ENCODE data around the gene COLQ.
A peak's percentile ranks its signal among the peaks of the same experiment; 100 is the strongest.

The COLQ gene

GRCh38 chr3:15527031-15527459, 5.5 kb upstream of the COLQ start:
- no peaks in the 10 kb centered on the region for H4K20me1 ChIP-seq (ENCODE audit: insufficient read depth, low read length)
- DNase-seq: no peak
- H3K9ac ChIP-seq (ENCODE audit: low read depth, low read length): no peak overlapping the region
- no peak overlapping the region for H3K4me2 ChIP-seq (ENCODE audit: insufficient read depth, low read length)
- no peak for ATAC-seq (ENCODE audit: insufficient read depth, low read depth)
- H3K9me3 ChIP-seq (ENCODE audit: insufficient read depth, low read length, severe bottlenecking): no peaks in the 10 kb centered on the region
- H3K27ac ChIP-seq (ENCODE audit: low read length): no peak overlapping the region
- TF ChIP-seq CTCF (IDR thresholded peaks at IDR 0.05; ENCODE audit: borderline replicate concordance, extremely low read depth, low read length, poor library complexity, severe bottlenecking) (peak; percentile 46), EZH2 (IDR thresholded peaks at IDR 0.05; ENCODE audit: borderline replicate concordance, low read depth, low read length, severe bottlenecking) (no peak)
- H3K36me3 ChIP-seq (ENCODE audit: insufficient read depth, low read length): no peaks in the 10 kb centered on the region
- no peak overlapping the region for H2AFZ ChIP-seq (ENCODE audit: low read depth, low read length)
- H3K27me3 ChIP-seq (ENCODE audit: insufficient read depth, low read length, poor library complexity): no peaks in the 10 kb centered on the region
- H3K4me1 ChIP-seq (ENCODE audit: insufficient read depth, low read length): peaks cover 17% of the 10 kb centered on the region
- H3K79me2 ChIP-seq (ENCODE audit: insufficient read depth, low read length): no peaks in the 10 kb centered on the region
- H3K4me3 ChIP-seq (ENCODE audit: low read depth in 1 of 2, low read length in 2 of 2): no peak overlapping the region

GRCh38 chr3:15525790-15526189, 4.3 kb upstream of the COLQ start:
- Histone ChIP-seq H3K27ac (ENCODE audit: low read length) (no peak overlapping the region), H3K9me3 (ENCODE audit: insufficient read depth, low read length, severe bottlenecking) (no peaks in the 10 kb centered on the region), H3K4me3 (ENCODE audit: low read depth in 1 of 2, low read length in 2 of 2) (no peak overlapping the region), H3K27me3 (ENCODE audit: insufficient read depth, low read length, poor library complexity) (no peaks in the 10 kb centered on the region), H2AFZ (ENCODE audit: low read depth, low read length) (no peak overlapping the region), H3K4me2 (ENCODE audit: insufficient read depth, low read length) (no peak overlapping the region), H3K36me3 (ENCODE audit: insufficient read depth, low read length) (no peaks in the 10 kb centered on the region), H3K9ac (ENCODE audit: low read depth, low read length) (no peak overlapping the region), H3K4me1 (ENCODE audit: insufficient read depth, low read length) (peaks cover 20% of the 10 kb centered on the region), H3K79me2 (ENCODE audit: insufficient read depth, low read length) (no peaks in the 10 kb centered on the region), H4K20me1 (ENCODE audit: insufficient read depth, low read length) (no peaks in the 10 kb centered on the region)
- no peak for TF ChIP-seq EZH2 (IDR thresholded peaks at IDR 0.05; ENCODE audit: borderline replicate concordance, low read depth, low read length, severe bottlenecking)
- TF ChIP-seq CTCF (IDR thresholded peaks at IDR 0.05; ENCODE audit: borderline replicate concordance, extremely low read depth, low read length, poor library complexity, severe bottlenecking): no peak
- no peak for ATAC-seq (ENCODE audit: insufficient read depth, low read depth)
- no peak for DNase-seq

DNA sequence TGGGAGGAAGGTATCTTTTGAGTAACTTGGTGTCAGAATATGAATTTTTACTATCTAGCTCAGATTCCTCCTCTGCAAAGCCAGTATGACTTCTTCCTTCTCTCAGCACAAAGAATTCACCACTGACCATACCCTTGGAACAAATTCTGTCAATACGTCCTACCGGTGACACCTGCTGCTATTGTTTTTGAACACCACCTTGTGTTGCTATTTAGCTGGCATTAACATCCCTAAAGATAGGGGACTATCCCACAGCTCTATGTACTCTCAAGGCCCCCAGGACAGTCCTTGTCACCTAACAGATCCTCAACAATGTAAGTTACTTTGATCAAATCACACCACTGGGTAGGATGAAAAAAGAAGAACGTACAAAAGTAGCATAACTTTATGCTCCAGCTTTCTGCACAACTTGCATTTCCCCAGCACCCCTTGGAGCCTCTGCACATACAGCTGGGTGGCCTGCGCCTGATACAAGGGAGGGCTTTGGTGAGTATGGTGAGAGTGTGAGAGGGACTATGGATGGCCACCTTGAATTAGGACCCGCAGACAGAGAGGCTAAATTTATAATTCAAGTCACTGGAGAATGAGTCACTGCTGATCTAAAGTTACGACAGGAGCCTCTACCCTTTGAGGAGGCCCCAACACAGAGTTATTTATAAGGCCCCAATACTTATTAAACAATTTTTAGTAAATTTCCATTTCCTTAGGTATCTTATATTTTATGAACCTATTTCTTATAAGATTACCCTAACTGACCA, 2.3 kb upstream of the COLQ start:
- H2AFZ ChIP-seq (ENCODE audit: low read depth, low read length): no peak overlapping the region
- H3K4me2 ChIP-seq (ENCODE audit: insufficient read depth, low read length): no peak overlapping the region
- TF ChIP-seq EZH2 (IDR thresholded peaks at IDR 0.05; ENCODE audit: borderline replicate concordance, low read depth, low read length, severe bottlenecking) (no peak), CTCF (IDR thresholded peaks at IDR 0.05; ENCODE audit: borderline replicate concordance, extremely low read depth, low read length, poor library complexity, severe bottlenecking) (no peak)

More for the DNA sequence above, 2.3 kb upstream of the COLQ start:
- Histone ChIP-seq H3K4me3 (ENCODE audit: low read depth in 1 of 2, low read length in 2 of 2) (no peak overlapping the region), H3K4me1 (ENCODE audit: insufficient read depth, low read length) (peaks cover 8% of the 10 kb centered on the region), H4K20me1 (ENCODE audit: insufficient read depth, low read length) (no peaks in the 10 kb centered on the region), H3K27me3 (ENCODE audit: insufficient read depth, low read length, poor library complexity) (no peaks in the 10 kb centered on the region), H3K9me3 (ENCODE audit: insufficient read depth, low read length, severe bottlenecking) (no peaks in the 10 kb centered on the region), H3K9ac (ENCODE audit: low read depth, low read length) (no peak overlapping the region), H3K79me2 (ENCODE audit: insufficient read depth, low read length) (no peaks in the 10 kb centered on the region), H3K36me3 (ENCODE audit: insufficient read depth, low read length) (no peaks in the 10 kb centered on the region), H3K27ac (ENCODE audit: low read length) (no peak overlapping the region)
- DNase-seq: no peak
- no peak for ATAC-seq (ENCODE audit: insufficient read depth, low read depth)
